Measurements from ENCODE around the gene MPV17L.

GRCh38 chr16:15461376-15461775 is 65.8 kb downstream of the MPV17L start:
- TF ChIP-seq CTCF (IDR thresholded peaks at IDR 0.05; ENCODE audit: low read depth, low read length, poor library complexity, severe bottlenecking), result no peak
- TF ChIP-seq EZH2phosphoT487 (IDR thresholded peaks at IDR 0.05; ENCODE audit: borderline replicate concordance, low read length), result no peak
